Mononuclear cell (primary cell): ENCODE data around the gene BCAT1. TPM values are rescaled to one million over a fixed set of nuclear protein-coding genes. Genes with fewer than 3 reads are reported as not detected.

Experiments
- total RNA-seq: library from RNA; depleted of rRNA; stranded (reverse); fragments of >200 nt; gene quantifications from one replicate; pipeline ENCODE4 v1.2.3, GENCODE V29; 2012

Gene BCAT1
- total RNA-seq, 1 donor = 6.5 TPM

Other genes starting within 250 kb of the BCAT1 start
- 0.10 TPM for gene DNAI7, start 246.1 kb upstream of the BCAT1 start, total RNA-seq
- 67.5 TPM for gene ETFRF1, start 246.1 kb upstream of the BCAT1 start, total RNA-seq